ENCODE measurements around the gene LBP. TPM values are rescaled to one million over a fixed set of nuclear protein-coding genes. Genes with fewer than 3 reads are reported as not detected.

LBP gene
- total and polyA plus RNA-seq, 2 experiments from 2014 or later, result 0.10 to 0.19 TPM

DNA sequence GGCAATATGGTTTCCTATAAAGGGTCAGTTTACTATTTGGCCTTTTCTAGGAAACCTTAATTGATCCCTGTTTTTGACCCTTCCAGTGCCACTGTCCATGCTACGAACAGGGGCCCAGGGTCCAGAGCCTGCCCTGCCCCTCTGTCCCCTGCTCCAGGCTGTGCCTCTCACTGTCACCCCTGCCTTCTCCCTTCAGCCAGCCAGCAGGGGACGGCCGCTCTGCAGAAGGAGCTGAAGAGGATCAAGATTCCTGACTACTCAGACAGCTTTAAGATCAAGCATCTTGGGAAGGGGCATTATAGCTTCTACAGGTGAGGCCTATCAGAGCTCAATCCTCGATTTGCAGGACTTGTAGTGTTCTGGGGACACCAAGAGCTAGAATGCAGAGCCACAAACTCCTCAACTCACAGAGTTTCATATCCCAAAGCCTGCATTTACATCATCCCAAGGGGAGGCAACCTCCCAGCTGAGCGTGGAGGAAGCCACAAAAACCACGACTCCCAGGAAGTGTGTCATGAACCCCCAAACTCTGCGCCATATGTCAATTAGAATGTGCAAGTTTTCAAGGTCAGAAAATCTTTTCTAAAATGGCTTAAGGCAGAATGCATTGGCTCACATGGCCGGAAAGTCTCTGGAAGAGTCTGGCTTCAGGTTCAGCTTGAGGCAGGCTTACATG lies 38.8 kb upstream of the LBP start:
- TF ChIP-seq STAT1 (IDR thresholded peaks at IDR 0.05; ENCODE audit: unreplicated experiment) (no peak), ZNF114 (CRISPR knock-in tag; IDR thresholded peaks at IDR 0.05) (no peak), CTCF (conservative IDR thresholded peaks at IDR 0.05; ENCODE audit: low read depth in 2 of 2) (no peak), EZH2phosphoT487 (IDR thresholded peaks at IDR 0.05; ENCODE audit: unreplicated experiment) (no peak), ZNF462 (CRISPR knock-in tag; IDR thresholded peaks at IDR 0.05) (no peak), EZH2 (IDR thresholded peaks at IDR 0.05; ENCODE audit: low read depth, unreplicated experiment) (no peak), JUNB (IDR thresholded peaks at IDR 0.05; ENCODE audit: unreplicated experiment) (no peak), POLR2AphosphoS5 (IDR thresholded peaks at IDR 0.05; ENCODE audit: low read depth) (no peak), CREB1 (CRISPR knock-in tag; IDR thresholded peaks at IDR 0.05; ENCODE audit: low read depth) (no peak), ZNF331 (CRISPR knock-in tag; IDR thresholded peaks at IDR 0.05; ENCODE audit: low read depth) (no peak), NANOG (IDR thresholded peaks at IDR 0.05; ENCODE audit: borderline replicate concordance) (no peak)
- TF ChIP-seq, protein P1, sequence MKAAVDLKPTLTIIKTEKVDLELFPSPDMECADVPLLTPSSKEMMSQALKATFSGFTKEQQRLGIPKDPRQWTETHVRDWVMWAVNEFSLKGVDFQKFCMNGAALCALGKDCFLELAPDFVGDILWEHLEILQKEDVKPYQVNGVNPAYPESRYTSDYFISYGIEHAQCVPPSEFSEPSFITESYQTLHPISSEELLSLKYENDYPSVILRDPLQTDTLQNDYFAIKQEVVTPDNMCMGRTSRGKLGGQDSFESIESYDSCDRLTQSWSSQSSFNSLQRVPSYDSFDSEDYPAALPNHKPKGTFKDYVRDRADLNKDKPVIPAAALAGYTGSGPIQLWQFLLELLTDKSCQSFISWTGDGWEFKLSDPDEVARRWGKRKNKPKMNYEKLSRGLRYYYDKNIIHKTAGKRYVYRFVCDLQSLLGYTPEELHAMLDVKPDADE (IDR thresholded peaks at IDR 0.05), result no peak
- TF ChIP-seq, protein P2, sequence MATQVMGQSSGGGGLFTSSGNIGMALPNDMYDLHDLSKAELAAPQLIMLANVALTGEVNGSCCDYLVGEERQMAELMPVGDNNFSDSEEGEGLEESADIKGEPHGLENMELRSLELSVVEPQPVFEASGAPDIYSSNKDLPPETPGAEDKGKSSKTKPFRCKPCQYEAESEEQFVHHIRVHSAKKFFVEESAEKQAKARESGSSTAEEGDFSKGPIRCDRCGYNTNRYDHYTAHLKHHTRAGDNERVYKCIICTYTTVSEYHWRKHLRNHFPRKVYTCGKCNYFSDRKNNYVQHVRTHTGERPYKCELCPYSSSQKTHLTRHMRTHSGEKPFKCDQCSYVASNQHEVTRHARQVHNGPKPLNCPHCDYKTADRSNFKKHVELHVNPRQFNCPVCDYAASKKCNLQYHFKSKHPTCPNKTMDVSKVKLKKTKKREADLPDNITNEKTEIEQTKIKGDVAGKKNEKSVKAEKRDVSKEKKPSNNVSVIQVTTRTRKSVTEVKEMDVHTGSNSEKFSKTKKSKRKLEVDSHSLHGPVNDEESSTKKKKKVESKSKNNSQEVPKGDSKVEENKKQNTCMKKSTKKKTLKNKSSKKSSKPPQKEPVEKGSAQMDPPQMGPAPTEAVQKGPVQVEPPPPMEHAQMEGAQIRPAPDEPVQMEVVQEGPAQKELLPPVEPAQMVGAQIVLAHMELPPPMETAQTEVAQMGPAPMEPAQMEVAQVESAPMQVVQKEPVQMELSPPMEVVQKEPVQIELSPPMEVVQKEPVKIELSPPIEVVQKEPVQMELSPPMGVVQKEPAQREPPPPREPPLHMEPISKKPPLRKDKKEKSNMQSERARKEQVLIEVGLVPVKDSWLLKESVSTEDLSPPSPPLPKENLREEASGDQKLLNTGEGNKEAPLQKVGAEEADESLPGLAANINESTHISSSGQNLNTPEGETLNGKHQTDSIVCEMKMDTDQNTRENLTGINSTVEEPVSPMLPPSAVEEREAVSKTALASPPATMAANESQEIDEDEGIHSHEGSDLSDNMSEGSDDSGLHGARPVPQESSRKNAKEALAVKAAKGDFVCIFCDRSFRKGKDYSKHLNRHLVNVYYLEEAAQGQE (IDR thresholded peaks at IDR 0.05; ENCODE audit: unreplicated experiment), result no peak
- no peaks in the 10 kb centered on the region for H3K4me1 ChIP-seq (ENCODE audit: insufficient read depth)
- H3K4me3 ChIP-seq, result no peak overlapping the region
- DNase-seq (ENCODE audit: low spot score) (no peak), ATAC-seq (no peak)
- H3K27me3 Mint-ChIP-seq (ENCODE audit: insufficient read depth, low read depth, poor library complexity), result no peaks in the 10 kb centered on the region
- H3K4me3 Mint-ChIP-seq, result no peak overlapping the region
- no peaks in the 10 kb centered on the region for H3K79me2 ChIP-seq (replicated peaks; ENCODE audit: insufficient read depth)
- H3K4me1 Mint-ChIP-seq, result no peaks in the 10 kb centered on the region
- no peaks in the 10 kb centered on the region for H4K20me1 ChIP-seq (replicated peaks; ENCODE audit: insufficient read depth)
- no peaks in the 10 kb centered on the region for H3K9me3 Mint-ChIP-seq
- no peaks in the 10 kb centered on the region for H3K27me3 ChIP-seq (ENCODE audit: insufficient read depth)
- no peaks in the 10 kb centered on the region for H3K36me3 Mint-ChIP-seq (ENCODE audit: low read depth)
- H3K27ac Mint-ChIP-seq, result no peak overlapping the region
- H3K36me3 ChIP-seq (ENCODE audit: insufficient read depth), result no peaks in the 10 kb centered on the region
- no peaks in the 10 kb centered on the region for H3K9me2 ChIP-seq (ENCODE audit: insufficient read depth)
- no peak overlapping the region for H3K4me2 ChIP-seq
- H2AFZ ChIP-seq, result peak overlapping the region; percentile 23; the same call in 1 of the 2 replicates
- H3F3A ChIP-seq (replicated peaks; ENCODE audit: low read depth), result no peaks in the 10 kb centered on the region
- no peak overlapping the region for H3K27ac ChIP-seq (ENCODE audit: low read depth)

All from GM23338 (cell line).